DMS79 treated with DMSO at 0.1 percent for 48 hours (cell line): ENCODE data around the gene TEX10.

Source experiments
- DNase-seq: peaks from one replicate; lab custom pipeline; 2025; lab: John Stamatoyannopoulos, UW

Gene TEX10

GRCh38 chr9:100284247-100284646 lies 68.5 kb downstream of the TEX10 start:
- no peak for DNase-seq

GRCh38 chr9:100282388-100282719 lies 70.4 kb downstream of the TEX10 start:
- no peak for DNase-seq

GRCh38 chr9:100281676-100282387 lies 70.9 kb downstream of the TEX10 start:
- no peak for DNase-seq

- no peak for DNase-seq
These were observed 71.7 kb downstream of the TEX10 start for GRCh38 chr9:100281066-100281465.

- DNase-seq, result no peak
These were observed 75.4 kb downstream of the TEX10 start for GRCh38 chr9:100277166-100277979.

GRCh38 chr9:100269656-100270055 lies 83.1 kb downstream of the TEX10 start:
- no peak for DNase-seq

GRCh38 chr9:100268271-100268670 lies 84.5 kb downstream of the TEX10 start:
- no peak for DNase-seq

- DNase-seq, result no peak
These were observed 85.5 kb downstream of the TEX10 start for GRCh38 chr9:100267211-100267610.
